Prostate gland (tissue), 2 donors: ENCODE results near the gene ATG7.

Experiments
- CTCF ChIP-seq, 4 experiments: fragments of 200-600 bp in 2 of 4; fragments of 450-650 bp in 2 of 4; sonication (generic) in 2 of 4; IDR thresholded peaks; 1 replicate in 3 of 4; 2 replicates in 1 of 4; pipeline ENCODE4 v1.5.1; 2016 to 2019; ENCODE audit warnings: antibody characterized with exemption in 4 of 4, mild to moderate bottlenecking in 2 of 4, moderate library complexity in 2 of 4
- POLR2A ChIP-seq: fragments of 450-650 bp; IDR thresholded peaks from one replicate; pipeline ENCODE4 v1.6.1; 2016; ENCODE audit warnings: antibody characterized with exemption, mild to moderate bottlenecking

GRCh38 chr3:11539218-11539617 lies 267.0 kb downstream of the ATG7 start:
- TF ChIP-seq CTCF (IDR thresholded peaks at IDR 0.05) (no peak), POLR2A (no peak)
